Measurements from ENCODE around the gene ADGRB3. TPM values are rescaled to one million over a fixed set of nuclear protein-coding genes. Genes with fewer than 3 reads are reported as not detected.

ADGRB3 gene
- total and polyA plus RNA-seq, 7 donors, result 0.10 to 0.39 (median 0.21) TPM; not detected in 1

- DNase-seq (no peak), ATAC-seq (no peak)
- no peaks in the 10 kb centered on the region for H3K9me3 ChIP-seq
- no peaks in the 10 kb centered on the region for H3K36me3 ChIP-seq (ENCODE audit: insufficient read depth in 1 of 2, low read depth in 1 of 2)
- H3K27me3 ChIP-seq (ENCODE audit: insufficient read depth in 3 of 3, low read length in 2 of 3), result no peaks in the 10 kb centered on the region
- no peak for TF ChIP-seq CTCF (IDR thresholded peaks at IDR 0.05)
- no peaks in the 10 kb centered on the region for H3K4me1 ChIP-seq
- no peak overlapping the region for H3K27ac ChIP-seq
- intact Hi-C loops (cut with DNase I), result no loop called here
- WGBS, 3 donors, result 89 to 97% (median 95%) methylated on average over 2 of the region's 2 CpGs
- no peak overlapping the region for H3K4me3 ChIP-seq
Measured at GRCh38 chr6:68722891-68723527, 87.9 kb downstream of the ADGRB3 start.

GRCh38 chr6:68724060-68724459 lies 89.0 kb downstream of the ADGRB3 start:
- no peak for DNase-seq
- Histone ChIP-seq H3K4me1 (no peaks in the 10 kb centered on the region), H3K4me3 (no peak overlapping the region), H3K27me3 (ENCODE audit: insufficient read depth in 3 of 3, low read length in 2 of 3) (no peaks in the 10 kb centered on the region), H3K36me3 (ENCODE audit: insufficient read depth in 1 of 2, low read depth in 1 of 2) (no peaks in the 10 kb centered on the region), H3K27ac (no peak overlapping the region), H3K9me3 (no peaks in the 10 kb centered on the region)
- intact Hi-C loops (cut with DNase I), result no loop called here
- no peak for ATAC-seq
- TF ChIP-seq CTCF (IDR thresholded peaks at IDR 0.05), result no peak
- 63 to 70% (median 65%) methylated on average over 2 of the region's 2 CpGs for WGBS, 3 donors

- Histone ChIP-seq H3K9me3 (no peaks in the 10 kb centered on the region), H3K27ac (no peak overlapping the region), H3K27me3 (ENCODE audit: insufficient read depth in 3 of 3, low read length in 2 of 3) (no peaks in the 10 kb centered on the region), H3K36me3 (ENCODE audit: insufficient read depth in 1 of 2, low read depth in 1 of 2) (no peaks in the 10 kb centered on the region), H3K4me1 (no peaks in the 10 kb centered on the region), H3K4me3 (no peak overlapping the region)
- intact Hi-C loops (cut with DNase I), result no loop called here
- TF ChIP-seq CTCF (IDR thresholded peaks at IDR 0.05), result no peak
- DNase-seq (no peak), ATAC-seq (no peak)
Measured at GRCh38 chr6:68726337-68726736, 91.3 kb downstream of the ADGRB3 start.

GRCh38 chr6:68726992-68727391 lies 91.9 kb downstream of the ADGRB3 start:
- Histone ChIP-seq H3K4me1 (no peaks in the 10 kb centered on the region), H3K4me3 (no peak overlapping the region), H3K27me3 (ENCODE audit: insufficient read depth in 3 of 3, low read length in 2 of 3) (no peaks in the 10 kb centered on the region), H3K36me3 (ENCODE audit: insufficient read depth in 1 of 2, low read depth in 1 of 2) (no peaks in the 10 kb centered on the region), H3K27ac (no peak overlapping the region), H3K9me3 (no peaks in the 10 kb centered on the region)
- 44 to 53% (median 49%) methylated on average over 1 of the region's 1 CpG for WGBS, 3 donors
- no peak for TF ChIP-seq CTCF (IDR thresholded peaks at IDR 0.05)
- no peak for DNase-seq
- no peak for ATAC-seq
- intact Hi-C loops (cut with DNase I), result no loop called here

- Histone ChIP-seq H3K27ac (no peak overlapping the region), H3K36me3 (ENCODE audit: insufficient read depth in 1 of 2, low read depth in 1 of 2) (no peaks in the 10 kb centered on the region)
- WGBS, 3 donors, result 60 to 66% (median 62%) methylated on average over 1 of the region's 1 CpG
Measured at GRCh38 chr6:68727699-68728098, 92.6 kb downstream of the ADGRB3 start.

More at GRCh38 chr6:68727699-68728098, 92.6 kb downstream of the ADGRB3 start:
- DNase-seq, result no peak
- H3K27me3 ChIP-seq (ENCODE audit: insufficient read depth in 3 of 3, low read length in 2 of 3), result no peaks in the 10 kb centered on the region
- H3K9me3 ChIP-seq, result no peaks in the 10 kb centered on the region
- ATAC-seq, result no peak
- no peaks in the 10 kb centered on the region for H3K4me1 ChIP-seq
- no peak for TF ChIP-seq CTCF (IDR thresholded peaks at IDR 0.05)
- H3K4me3 ChIP-seq, result no peak overlapping the region
- intact Hi-C loops (cut with DNase I), result no loop called here

Measured in psoas muscle (tissue), 8 donors.